IMR-90 (cell line): Measurements from ENCODE around the gene GRK5. TPM values are rescaled to one million over a fixed set of nuclear protein-coding genes. Genes with fewer than 3 reads are reported as not detected.

ENCODE experiments used
- ATAC-seq: fragments of 200-7000 bp; cut with Tn5 transposase; 2 replicates; pipeline ENCODE4 v1.9.1; 2020; ENCODE audit warnings: low read depth, mild to moderate bottlenecking, moderate library complexity
- BruUV-seq: library from RNA; stranded (reverse); fragments of 400-500 nt; replicated peaks from 2 replicates; lab custom pipeline; 2021; lab: Mats Ljungman, UMichigan
- CTCF ChIA-PET: fragments of 300-600 bp; formaldehyde crosslinking; extraction: SDS; loops from one replicate; lab custom pipeline; 2021; ENCODE audit warnings: antibody characterized with exemption; lab: Yijun Ruan, JAX
- POLR2A ChIA-PET: fragments of 300-600 bp; sonication (Branson Sonifier 250); formaldehyde crosslinking; loops from one replicate; lab custom pipeline; 2022; ENCODE audit warnings: antibody characterized with exemption; ENCODE audit not compliant: unreplicated experiment; lab: Charles Lee
- DNase-seq: peaks from one replicate; pipeline ENCODE4 v3.0.0; 2013
- H2AFZ ChIP-seq: replicated peaks from 2 replicates; pipeline ENCODE3; 2013; ENCODE audit warnings: low read length, mild to moderate bottlenecking; ENCODE audit not compliant: poor library complexity
- H2AK5ac ChIP-seq: 2 replicates; pipeline ENCODE4 v1.6.1; 2013; ENCODE audit warnings: low read depth, low read length, inconsistent platforms
- H2AK9ac ChIP-seq: replicated peaks from 2 replicates; pipeline ENCODE3; 2013; ENCODE audit warnings: mild to moderate bottlenecking, low read depth, low read length, moderate library complexity; ENCODE audit not compliant: poor library complexity
- H2BK120ac ChIP-seq: 2 replicates; pipeline ENCODE4 v1.6.1; 2013; ENCODE audit warnings: low read depth, low read length, inconsistent platforms
- H2BK15ac ChIP-seq: 3 replicates; pipeline ENCODE4 v1.6.1; 2013; ENCODE audit warnings: low read depth, low read length, inconsistent platforms
- H2BK20ac ChIP-seq: 2 replicates; pipeline ENCODE4 v1.6.1; 2013; ENCODE audit warnings: low read depth, mild to moderate bottlenecking, inconsistent platforms, low read length, moderate library complexity
- H2BK5ac ChIP-seq: 2 replicates; pipeline ENCODE4 v1.6.1; 2013; ENCODE audit warnings: mild to moderate bottlenecking, low read depth, low read length, inconsistent platforms; ENCODE audit not compliant: poor library complexity, severe bottlenecking
- H3K14ac ChIP-seq: replicated peaks from 2 replicates; pipeline ENCODE4 v1.6.1; 2013; ENCODE audit warnings: low read depth, low read length, inconsistent platforms
- H3K18ac ChIP-seq: 2 replicates; pipeline ENCODE4 v1.6.1; 2013; ENCODE audit warnings: low read depth, low read length, control low read depth
- H3K23ac ChIP-seq: 2 replicates; pipeline ENCODE4 v1.6.1; 2013; ENCODE audit warnings: low read depth, low read length, inconsistent platforms
- H3K27ac ChIP-seq: 2 replicates; pipeline ENCODE4 v1.5.1; 2013; ENCODE audit warnings: mild to moderate bottlenecking, control low read depth, low read length; ENCODE audit not compliant: insufficient read depth
- H3K27me3 ChIP-seq: 2 replicates; pipeline ENCODE4 v1.6.1; 2013; ENCODE audit warnings: low read length; ENCODE audit not compliant: control insufficient read depth, insufficient read depth
- H3K36me3 ChIP-seq: 2 replicates; pipeline ENCODE4 v1.6.1; 2013; ENCODE audit warnings: low read length, mixed read lengths; ENCODE audit not compliant: control insufficient read depth, insufficient read depth
- H3K4ac ChIP-seq: 2 replicates; pipeline ENCODE4 v1.6.1; 2013; ENCODE audit warnings: low read depth, low read length, inconsistent platforms
- H3K4me1 ChIP-seq: 2 replicates; pipeline ENCODE4 v1.6.1; 2013; ENCODE audit warnings: low read length, mixed read lengths; ENCODE audit not compliant: control insufficient read depth, insufficient read depth
- H3K4me2 ChIP-seq: 2 replicates; pipeline ENCODE4 v1.6.1; 2013; ENCODE audit warnings: low read depth, mild to moderate bottlenecking, control low read depth, low read length, moderate library complexity
- H3K4me3 ChIP-seq: 2 replicates; pipeline ENCODE4 v1.5.1; 2013; ENCODE audit warnings: low read depth, mild to moderate bottlenecking, control low read depth, low read length, moderate library complexity; ENCODE audit not compliant: insufficient read depth
- H3K56ac ChIP-seq: 2 replicates; pipeline ENCODE4 v1.6.1; 2013; ENCODE audit warnings: low read length, inconsistent platforms; ENCODE audit not compliant: insufficient read depth; ENCODE audit errors: extremely low read depth
- H3K79me1 ChIP-seq, 2 experiments: 2 replicates each; pipeline ENCODE4 v1.6.1; 2013; ENCODE audit warnings: low read length in 2 of 2, inconsistent platforms in 1 of 2, low read depth in 1 of 2
- H3K9ac ChIP-seq: 2 replicates; pipeline ENCODE4 v1.6.1; 2013; ENCODE audit warnings: low read depth, low read length, control low read depth
- H3K9me1 ChIP-seq: 2 replicates; pipeline ENCODE4 v1.6.1; 2013; ENCODE audit warnings: low read length, inconsistent platforms; ENCODE audit not compliant: insufficient read depth
- H3K9me3 ChIP-seq: 2 replicates; pipeline ENCODE4 v1.6.1; 2013; ENCODE audit warnings: low read length; ENCODE audit not compliant: control insufficient read depth, insufficient read depth
- H4K20me1 ChIP-seq: 2 replicates; pipeline ENCODE4 v1.6.1; 2013; ENCODE audit warnings: low read length, inconsistent platforms; ENCODE audit not compliant: insufficient read depth
- H4K5ac ChIP-seq: 2 replicates; pipeline ENCODE4 v1.6.1; 2013; ENCODE audit warnings: mild to moderate bottlenecking, low read depth, low read length, control low read depth
- H4K8ac ChIP-seq, 2 experiments: 2 replicates each; pipeline ENCODE4 v1.6.1; 2013; ENCODE audit warnings: low read depth in 2 of 2, low read length in 2 of 2, control low read depth in 1 of 2, inconsistent platforms in 1 of 2
- H4K91ac ChIP-seq: 2 replicates; pipeline ENCODE4 v1.6.1; 2013; ENCODE audit warnings: low read depth, low read length, inconsistent platforms; ENCODE audit not compliant: insufficient read depth
- MXI1 ChIP-seq: IDR thresholded peaks from 2 replicates; pipeline ENCODE4 v1.6.1; 2012; ENCODE audit warnings: low read depth, mild to moderate bottlenecking, low read length, moderate library complexity, borderline replicate concordance
- RAD21 ChIP-seq: IDR thresholded peaks from 2 replicates; pipeline ENCODE4 v1.6.1; 2012; ENCODE audit warnings: low read length, improper control_type of control experiment
- USF2 ChIP-seq: fragments of 150-350 bp; IDR thresholded peaks from 2 replicates; pipeline ENCODE4 v1.6.1; 2017; ENCODE audit warnings: mild to moderate bottlenecking, antibody characterized with exemption, low read length, low read depth
- WGBS, 2 experiments: methylation state at CpG; one replicate each; pipeline versions ENCODE4 v1.1.5 to v1.1.7; 2013; ENCODE audit warnings: missing lambda C conversion rate in 2 of 2; ENCODE audit not compliant: insufficient read length in 1 of 2; ENCODE audit errors: extremely low coverage in 2 of 2; 5-methylcytosine and 5-hydroxymethylcytosine counted together
- dilution Hi-C: fragments of 300-500 bp; cut with HindIII; formaldehyde crosslinking; loops from one replicate; pipeline ENCODE4 v1.14.3; 2018; ENCODE audit warnings: low sequenced_read_pairs; ENCODE audit not compliant: unreplicated experiment
- in situ Hi-C: fragments of 300-500 bp; cut with MboI; formaldehyde crosslinking; loops from 3 replicates; pipeline ENCODE4 v1.14.3; 2019; ENCODE audit warnings: low sequenced_read_pairs, inconsistent platforms, mixed read lengths
- intact Hi-C: fragments of 100-400 bp; cut with micrococcal nuclease; formaldehyde crosslinking; loops from 2 replicates; pipeline ENCODE4 v1.10.0; 2022
- polyA plus RNA-seq, 3 experiments: library from polyadenylated mRNA; depleted of rRNA; stranded (reverse); fragments of >200 nt; gene quantifications; 2 replicates each; pipeline ENCODE4 v1.2.3, GENCODE V29; 2012; ENCODE audit warnings: low replicate concordance in 1 of 3
- total RNA-seq: library from RNA; depleted of rRNA; stranded (reverse); fragments of >200 nt; gene quantifications from 2 replicates; pipeline ENCODE4 v1.2.3, GENCODE V29; 2012

The GRK5 gene
- total and polyA plus RNA-seq, 2 of the 4 experiments (the other 2 are of a cell fraction), result 12.9 to 16.3 TPM

- Histone ChIP-seq H2BK15ac (no peak overlapping the region), H3K4me2 (no peak overlapping the region), H3K79me1 (peaks cover 3 to 4% of the 10 kb centered on the region in 2 experiments; a peak in 2 of 4 replicates), H2AK5ac (no peak overlapping the region), H2BK5ac (no peak overlapping the region), H3K9ac (no peak overlapping the region), H4K5ac (no peak overlapping the region), H2AFZ (no peak overlapping the region), H3K27ac (no peak overlapping the region), H3K9me3 (no peaks in the 10 kb centered on the region), H3K23ac (no peak overlapping the region), H3K4me3 (no peak overlapping the region), H4K91ac (no peak overlapping the region), H3K18ac (no peak overlapping the region), H2BK20ac (no peak overlapping the region), H2AK9ac (no peak overlapping the region), H3K56ac (no peak overlapping the region), H2BK120ac (no peak overlapping the region), H4K20me1 (peaks cover 4% of the 10 kb centered on the region; the same call in 1 of the 2 replicates), H3K27me3 (no peaks in the 10 kb centered on the region), H3K14ac (no peak overlapping the region), H3K4me1 (peaks cover 5% of the 10 kb centered on the region; the same call in 1 of the 2 replicates), H3K9me1 (peaks cover 13% of the 10 kb centered on the region; the same call in 1 of the 2 replicates), H3K36me3 (peaks cover 75% of the 10 kb centered on the region), H3K4ac (no peak overlapping the region), H4K8ac (no peak overlapping the region)
- in situ Hi-C loops, result no loop called here
- ChIA-PET POLR2A (no interaction called here), CTCF (interaction anchor here (0.9 kb wide), 1 partner anchor 239 kb away, joined by 3 read pairs; no protein-coding TSS in a partner anchor)
- DNase-seq, result no peak
- TF ChIP-seq USF2 (no peak), MXI1 (no peak), RAD21 (no peak)
- intact Hi-C loops, result no loop called here
- WGBS, 2 experiments, result no CpG with 5 or more reads among the region's 2 CpGs
- dilution Hi-C loops, result no loop called here
- ATAC-seq, result no peak
- no TSS peak for BruUV-seq
Observed at GRCh38 chr10:119438717-119439116, 231.3 kb downstream of the GRK5 start.
